Testis (tissue), 3 donors: ENCODE results near the gene INSC. TPM values are rescaled to one million over a fixed set of nuclear protein-coding genes. Genes with fewer than 3 reads are reported as not detected.

ENCODE experiments used
- DNase-seq: peaks from one replicate; pipeline ENCODE4 v3.0.0-alpha.2; 2019
- H3K27ac ChIP-seq, 2 donors: fragments of 200-600 bp; sonication (generic); one replicate each; pipeline ENCODE4 v1.5.1; 2019
- H3K27me3 ChIP-seq: fragments of 200-600 bp; sonication (generic); one replicate; pipeline ENCODE4 v1.5.1; 2019
- H3K36me3 ChIP-seq: fragments of 200-600 bp; sonication (generic); one replicate; pipeline ENCODE4 v1.5.1; 2017; ENCODE audit warnings: low read depth; ENCODE audit errors: missing control alignments
- H3K4me1 ChIP-seq: fragments of 200-600 bp; sonication (generic); one replicate; pipeline ENCODE4 v1.5.1; 2019
- H3K4me3 ChIP-seq, 2 donors: fragments of 200-600 bp; sonication (generic); one replicate each; pipeline ENCODE4 v1.5.1; 2017 to 2019
- H3K9me3 ChIP-seq: fragments of 200-600 bp; sonication (generic); one replicate; pipeline ENCODE4 v1.5.1; 2017
- POLR2A ChIP-seq: fragments of 450-650 bp; IDR thresholded peaks from one replicate; pipeline ENCODE4 v1.6.1; 2017; ENCODE audit warnings: antibody characterized with exemption, mild to moderate bottlenecking, moderate library complexity
- WGBS, 2 donors: methylation state at CpG; one replicate each; pipeline ENCODE4 v1.1.5; 2018; 5-methylcytosine and 5-hydroxymethylcytosine counted together
- intact Hi-C: fragments of 100-400 bp; cut with DNase I; formaldehyde crosslinking; loops from one replicate; pipeline ENCODE4 v1.15.1; 2023; ENCODE audit warnings: low total_unique reads
- polyA plus RNA-seq: library from polyadenylated mRNA; stranded (reverse); fragments of 350-450 nt; fragmentation: Illumina TruSeq; extraction: RNeasy Lipid Tissue Mini Kit (QIAGEN cat#74804); gene quantifications from one replicate; pipeline ENCODE4 v1.2.3, GENCODE V29; 2014; ENCODE audit warnings: low read depth, low replicate concordance; ENCODE audit not compliant: insufficient read depth
- total RNA-seq, 2 donors: library from RNA; depleted of rRNA; stranded (reverse); fragments of >200 nt; gene quantifications; one replicate each; pipeline ENCODE4 v1.2.3, GENCODE V29; 2016
- TF ChIP-seq, protein P1 (sequence below), 3 experiments: fragments of 450-650 bp in 2 of 3; fragments of 200-600 bp in 1 of 3; sonication (generic) in 1 of 3; IDR thresholded peaks; one replicate each; pipeline ENCODE4 v1.5.1; 2016 to 2019; ENCODE audit warnings: antibody characterized with exemption in 3 of 3, mild to moderate bottlenecking in 2 of 3, moderate library complexity in 1 of 3

Gene INSC
- total and polyA plus RNA-seq, 3 donors from 2014 or later = 2.2 to 2.5 (median 2.2) TPM

- intact Hi-C loops = no loop called here
- WGBS, 2 donors = 68 to 80% methylated on average over 2 of the region's 2 CpGs
Measured at GRCh38 chr11:15286465-15286864, 171.7 kb downstream of the INSC start.

DNA sequence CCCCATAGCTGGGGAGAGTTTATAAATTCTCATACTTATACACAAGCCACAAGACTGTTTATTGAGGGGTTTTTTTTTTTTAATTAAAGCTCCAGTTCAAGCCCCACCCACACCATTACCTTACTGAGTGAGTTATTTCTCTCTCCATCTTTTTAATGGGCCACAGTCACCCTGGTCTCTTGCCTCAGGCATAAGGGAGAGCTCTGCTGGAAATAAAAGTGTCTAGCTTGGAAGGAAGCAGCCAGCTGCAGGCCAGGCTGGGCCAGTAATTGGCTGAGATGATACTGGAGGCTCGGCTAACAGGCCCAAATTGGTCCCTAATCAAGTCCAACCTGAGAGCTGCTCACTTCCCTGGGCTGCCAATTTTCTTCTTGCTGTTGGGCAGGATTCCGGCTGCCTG, 174.1 kb downstream of the INSC start:
- Histone ChIP-seq H3K9me3 (no peaks in the 10 kb centered on the region), H3K4me3 (no peak overlapping the region), H3K27ac (no peak overlapping the region), H3K4me1 (no peaks in the 10 kb centered on the region), H3K27me3 (no peaks in the 10 kb centered on the region), H3K36me3 (no peaks in the 10 kb centered on the region)
- DNase-seq = no peak
- intact Hi-C loops = no loop called here
- 65 to 76% methylated on average over 2 of the region's 2 CpGs for WGBS, 2 donors
- no peak for TF ChIP-seq POLR2A
- TF ChIP-seq, protein P1, sequence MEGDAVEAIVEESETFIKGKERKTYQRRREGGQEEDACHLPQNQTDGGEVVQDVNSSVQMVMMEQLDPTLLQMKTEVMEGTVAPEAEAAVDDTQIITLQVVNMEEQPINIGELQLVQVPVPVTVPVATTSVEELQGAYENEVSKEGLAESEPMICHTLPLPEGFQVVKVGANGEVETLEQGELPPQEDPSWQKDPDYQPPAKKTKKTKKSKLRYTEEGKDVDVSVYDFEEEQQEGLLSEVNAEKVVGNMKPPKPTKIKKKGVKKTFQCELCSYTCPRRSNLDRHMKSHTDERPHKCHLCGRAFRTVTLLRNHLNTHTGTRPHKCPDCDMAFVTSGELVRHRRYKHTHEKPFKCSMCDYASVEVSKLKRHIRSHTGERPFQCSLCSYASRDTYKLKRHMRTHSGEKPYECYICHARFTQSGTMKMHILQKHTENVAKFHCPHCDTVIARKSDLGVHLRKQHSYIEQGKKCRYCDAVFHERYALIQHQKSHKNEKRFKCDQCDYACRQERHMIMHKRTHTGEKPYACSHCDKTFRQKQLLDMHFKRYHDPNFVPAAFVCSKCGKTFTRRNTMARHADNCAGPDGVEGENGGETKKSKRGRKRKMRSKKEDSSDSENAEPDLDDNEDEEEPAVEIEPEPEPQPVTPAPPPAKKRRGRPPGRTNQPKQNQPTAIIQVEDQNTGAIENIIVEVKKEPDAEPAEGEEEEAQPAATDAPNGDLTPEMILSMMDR (IDR thresholded peaks at IDR 0.05) = no peak

More at GRCh38 chr11:15286465-15286864, 171.7 kb downstream of the INSC start:
- Histone ChIP-seq H3K4me3 (no peak overlapping the region), H3K27me3 (no peaks in the 10 kb centered on the region), H3K36me3 (no peaks in the 10 kb centered on the region), H3K4me1 (no peaks in the 10 kb centered on the region), H3K9me3 (no peaks in the 10 kb centered on the region), H3K27ac (no peak overlapping the region)
- TF ChIP-seq, protein P1 (IDR thresholded peaks at IDR 0.05) = no peak
- TF ChIP-seq POLR2A = no peak
- DNase-seq = no peak

DNA sequence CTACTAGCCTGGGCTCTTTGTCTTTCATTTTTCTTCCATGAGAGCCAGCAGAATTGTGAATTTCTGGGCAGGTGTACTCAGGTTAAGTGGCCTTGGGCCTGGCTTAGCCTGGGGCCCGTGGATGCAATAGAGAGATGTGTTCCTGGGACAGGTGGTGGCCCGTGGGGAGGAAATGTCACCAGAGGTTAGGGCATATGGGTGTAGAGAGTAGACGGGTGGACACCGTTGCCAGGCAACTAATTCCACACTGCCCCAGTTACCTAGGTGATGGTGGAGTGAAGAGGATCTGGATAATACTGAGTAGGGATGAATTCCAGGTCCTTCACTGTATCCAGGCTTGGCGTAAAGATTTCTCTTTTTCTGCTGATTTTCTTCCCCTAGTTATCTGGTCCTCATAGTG, 175.0 kb downstream of the INSC start:
- H3K9me3 ChIP-seq = no peaks in the 10 kb centered on the region
- TF ChIP-seq POLR2A = no peak
- TF ChIP-seq, protein P1 (IDR thresholded peaks at IDR 0.05) = no peak
- intact Hi-C loops = no loop called here
- no peak overlapping the region for H3K27ac ChIP-seq
- DNase-seq = no peak
- no peaks in the 10 kb centered on the region for H3K36me3 ChIP-seq
- H3K27me3 ChIP-seq = no peaks in the 10 kb centered on the region
- 87 to 92% methylated on average over 5 of the region's 5 CpGs for WGBS, 2 donors
- no peaks in the 10 kb centered on the region for H3K4me1 ChIP-seq
- no peak overlapping the region for H3K4me3 ChIP-seq

- Histone ChIP-seq H3K4me1 (no peaks in the 10 kb centered on the region), H3K27ac (no peak overlapping the region), H3K36me3 (no peaks in the 10 kb centered on the region), H3K4me3 (no peak overlapping the region), H3K27me3 (no peaks in the 10 kb centered on the region), H3K9me3 (no peaks in the 10 kb centered on the region)
- intact Hi-C loops = no loop called here
- TF ChIP-seq POLR2A = no peak
- TF ChIP-seq, protein P1 (IDR thresholded peaks at IDR 0.05) = no peak
- DNase-seq = peak; percentile 41
Measured at GRCh38 chr11:15291885-15292284, 177.2 kb downstream of the INSC start.

- 85 to 91% methylated on average over 1 of the region's 1 CpG for WGBS, 2 donors
- Histone ChIP-seq H3K4me3 (no peak overlapping the region), H3K27ac (no peak overlapping the region), H3K9me3 (no peaks in the 10 kb centered on the region), H3K4me1 (no peaks in the 10 kb centered on the region), H3K27me3 (no peaks in the 10 kb centered on the region), H3K36me3 (no peaks in the 10 kb centered on the region)
- TF ChIP-seq, protein P1 (IDR thresholded peaks at IDR 0.05) = no peak
- TF ChIP-seq POLR2A = no peak
- intact Hi-C loops = no loop called here
- DNase-seq = no peak
Measured at GRCh38 chr11:15293975-15294620, 179.4 kb downstream of the INSC start.
